ENCODE measurements around the gene PLA2G6. TPM values are rescaled to one million over a fixed set of nuclear protein-coding genes. Genes with fewer than 3 reads are reported as not detected.
A peak's percentile ranks its signal among the peaks of the same experiment; 100 is the strongest.

Gene PLA2G6
- total and polyA plus RNA-seq, 9 of the 15 experiments (the other 6 are each of a cell fraction or from before 2014, with no cell fraction given): 0.11 to 12.2 (median 9.7) TPM

DNA sequence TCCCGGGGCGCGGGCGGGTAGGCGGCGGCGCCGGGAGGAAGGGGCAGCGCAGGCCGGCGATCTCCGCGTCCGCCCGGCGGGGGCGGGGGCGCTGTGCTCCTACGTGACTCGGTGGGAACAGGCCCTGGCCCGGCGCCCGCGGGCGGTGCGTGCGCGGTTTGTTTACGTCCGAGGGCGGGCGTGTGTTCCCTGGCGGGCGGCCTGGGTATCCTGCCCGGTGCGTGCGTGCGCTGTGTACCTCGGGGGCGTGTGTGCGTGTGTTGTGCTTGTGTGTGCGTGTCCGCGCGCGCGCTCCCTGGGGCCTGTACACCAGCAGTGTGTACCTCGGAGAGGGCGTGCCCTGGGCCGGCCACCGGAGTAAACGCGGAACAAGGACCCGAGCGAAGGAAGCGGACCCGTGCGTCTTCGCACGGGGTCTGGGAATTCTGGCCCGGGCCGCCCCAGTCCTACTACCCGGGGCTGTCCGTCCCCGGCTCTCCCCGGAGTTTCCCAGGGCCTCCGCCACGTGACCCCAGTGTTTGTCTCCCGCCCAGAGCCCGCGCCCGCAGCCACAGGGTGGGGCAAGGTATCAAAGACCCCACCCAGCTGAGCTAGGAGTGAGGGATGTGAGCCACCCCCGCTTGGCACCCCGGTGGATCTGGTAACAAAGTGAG lies 20.9 kb upstream of the PLA2G6 start (continued):
- TF ChIP-seq, protein P1, sequence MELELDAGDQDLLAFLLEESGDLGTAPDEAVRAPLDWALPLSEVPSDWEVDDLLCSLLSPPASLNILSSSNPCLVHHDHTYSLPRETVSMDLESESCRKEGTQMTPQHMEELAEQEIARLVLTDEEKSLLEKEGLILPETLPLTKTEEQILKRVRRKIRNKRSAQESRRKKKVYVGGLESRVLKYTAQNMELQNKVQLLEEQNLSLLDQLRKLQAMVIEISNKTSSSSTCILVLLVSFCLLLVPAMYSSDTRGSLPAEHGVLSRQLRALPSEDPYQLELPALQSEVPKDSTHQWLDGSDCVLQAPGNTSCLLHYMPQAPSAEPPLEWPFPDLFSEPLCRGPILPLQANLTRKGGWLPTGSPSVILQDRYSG (tag; conservative IDR thresholded peaks at IDR 0.05; ENCODE audit: low read depth): no peak
- TF ChIP-seq FOXA1 (IDR thresholded peaks at IDR 0.05; ENCODE audit: borderline replicate concordance) (no peak), TBP (optimal IDR thresholded peaks at IDR 0.05; ENCODE audit: low read depth, low read length) (no peak), CEBPG (CRISPR knock-in tag; IDR thresholded peaks at IDR 0.05) (no peak), CEBPG (tag; conservative IDR thresholded peaks at IDR 0.05 in 1 of 2, IDR thresholded peaks at IDR 0.05 in 1 of 2) (no peak), NUFIP1 (IDR thresholded peaks at IDR 0.05; ENCODE audit: partially characterized antibody) (no peak), ZNF785 (CRISPR knock-in tag; IDR thresholded peaks at IDR 0.05) (no peak), ZSCAN29 (IDR thresholded peaks at IDR 0.05) (no peak), ETS2 (tag; IDR thresholded peaks at IDR 0.05; ENCODE audit: borderline replicate concordance, poor library complexity, severe bottlenecking) (no peak), FOXM1 (IDR thresholded peaks at IDR 0.05; ENCODE audit: low read depth) (no peak), FOXM1 (CRISPR knock-in tag; IDR thresholded peaks at IDR 0.05; ENCODE audit: low read depth) (peak; percentile 26; the same call in 1 of the 2 replicates), YBX1 (IDR thresholded peaks at IDR 0.05) (no peak), MCM5 (IDR thresholded peaks at IDR 0.05; ENCODE audit: low read depth) (no peak), PCBP2 (IDR thresholded peaks at IDR 0.05; ENCODE audit: low read depth, low read length, poor library complexity, severe bottlenecking) (no peak), SRSF9 (IDR thresholded peaks at IDR 0.05; ENCODE audit: borderline replicate concordance, low read depth, low read length) (no peak), CCNT2 (IDR thresholded peaks at IDR 0.05; ENCODE audit: borderline replicate concordance, extremely low read depth, insufficient read length, low read depth, low read length) (peak; percentile 65), HDAC8 (tag; IDR thresholded peaks at IDR 0.05) (no peak), ZNF696 (CRISPR knock-in tag; conservative IDR thresholded peaks at IDR 0.05) (no peak), PURB (CRISPR knock-in tag; IDR thresholded peaks at IDR 0.05; ENCODE audit: low read depth) (no peak), SIN3B (IDR thresholded peaks at IDR 0.05; ENCODE audit: low read depth) (no peak)
- TF ChIP-seq, protein P2, sequence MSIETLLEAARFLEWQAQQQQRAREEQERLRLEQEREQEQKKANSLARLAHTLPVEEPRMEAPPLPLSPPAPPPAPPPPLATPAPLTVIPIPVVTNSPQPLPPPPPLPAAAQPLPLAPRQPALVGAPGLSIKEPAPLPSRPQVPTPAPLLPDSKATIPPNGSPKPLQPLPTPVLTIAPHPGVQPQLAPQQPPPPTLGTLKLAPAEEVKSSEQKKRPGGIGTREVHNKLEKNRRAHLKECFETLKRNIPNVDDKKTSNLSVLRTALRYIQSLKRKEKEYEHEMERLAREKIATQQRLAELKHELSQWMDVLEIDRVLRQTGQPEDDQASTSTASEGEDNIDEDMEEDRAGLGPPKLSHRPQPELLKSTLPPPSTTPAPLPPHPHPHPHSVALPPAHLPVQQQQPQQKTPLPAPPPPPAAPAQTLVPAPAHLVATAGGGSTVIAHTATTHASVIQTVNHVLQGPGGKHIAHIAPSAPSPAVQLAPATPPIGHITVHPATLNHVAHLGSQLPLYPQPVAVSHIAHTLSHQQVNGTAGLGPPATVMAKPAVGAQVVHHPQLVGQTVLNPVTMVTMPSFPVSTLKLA (conservative IDR thresholded peaks at IDR 0.05): peak; percentile 94 to 97
- TF ChIP-seq, protein P3, sequence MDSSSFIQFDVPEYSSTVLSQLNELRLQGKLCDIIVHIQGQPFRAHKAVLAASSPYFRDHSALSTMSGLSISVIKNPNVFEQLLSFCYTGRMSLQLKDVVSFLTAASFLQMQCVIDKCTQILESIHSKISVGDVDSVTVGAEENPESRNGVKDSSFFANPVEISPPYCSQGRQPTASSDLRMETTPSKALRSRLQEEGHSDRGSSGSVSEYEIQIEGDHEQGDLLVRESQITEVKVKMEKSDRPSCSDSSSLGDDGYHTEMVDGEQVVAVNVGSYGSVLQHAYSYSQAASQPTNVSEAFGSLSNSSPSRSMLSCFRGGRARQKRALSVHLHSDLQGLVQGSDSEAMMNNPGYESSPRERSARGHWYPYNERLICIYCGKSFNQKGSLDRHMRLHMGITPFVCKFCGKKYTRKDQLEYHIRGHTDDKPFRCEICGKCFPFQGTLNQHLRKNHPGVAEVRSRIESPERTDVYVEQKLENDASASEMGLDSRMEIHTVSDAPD (CRISPR knock-in tag; IDR thresholded peaks at IDR 0.05): no peak
- TF ChIP-seq, protein P4, sequence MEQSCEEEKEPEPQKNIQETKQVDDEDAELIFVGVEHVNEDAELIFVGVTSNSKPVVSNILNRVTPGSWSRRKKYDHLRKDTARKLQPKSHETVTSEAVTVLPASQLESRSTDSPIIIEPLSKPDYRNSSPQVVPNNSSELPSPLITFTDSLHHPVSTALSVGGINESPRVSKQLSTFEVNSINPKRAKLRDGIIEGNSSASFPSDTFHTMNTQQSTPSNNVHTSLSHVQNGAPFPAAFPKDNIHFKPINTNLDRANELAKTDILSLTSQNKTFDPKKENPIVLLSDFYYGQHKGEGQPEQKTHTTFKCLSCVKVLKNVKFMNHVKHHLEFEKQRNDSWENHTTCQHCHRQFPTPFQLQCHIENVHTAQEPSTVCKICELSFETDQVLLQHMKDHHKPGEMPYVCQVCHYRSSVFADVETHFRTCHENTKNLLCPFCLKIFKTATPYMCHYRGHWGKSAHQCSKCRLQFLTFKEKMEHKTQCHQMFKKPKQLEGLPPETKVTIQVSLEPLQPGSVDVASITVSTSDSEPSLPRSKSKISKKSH (CRISPR knock-in tag; IDR thresholded peaks at IDR 0.05): no peak

Data from K562 (cell line).